HepG2 (cell line): ENCODE results near the gene NEIL1. TPM values are rescaled to one million over a fixed set of nuclear protein-coding genes. Genes with fewer than 3 reads are reported as not detected.

Source experiments
- AGO2 ChIP-seq: fragments of 200-400 bp; formaldehyde crosslinking; optimal IDR thresholded peaks from 2 replicates; pipeline ENCODE3; 2017; ENCODE audit warnings: mild to moderate bottlenecking, low read depth, low read length, moderate library complexity
- ATF7 ChIP-seq, 2 experiments: fragments of 450-650 bp in 1 of 2; sonication (generic) in 1 of 2; formaldehyde crosslinking in 1 of 2; IDR thresholded peaks; 2 replicates each; pipeline versions ENCODE4 v1.4.0 to v1.6.1; 2016 to 2020; ENCODE audit warnings: antibody characterized with exemption in 1 of 2, mild to moderate bottlenecking in 1 of 2, missing genetic modification reagents in 1 of 2
- DNMT3B ChIP-seq: conservative IDR thresholded peaks from 2 replicates; pipeline ENCODE4 v1.6.1; 2016; ENCODE audit warnings: missing biosample characterization, control low read depth
- EEA1 ChIP-seq: sonication (generic); formaldehyde crosslinking; IDR thresholded peaks from 2 replicates; pipeline ENCODE4 v1.5.1; 2020; ENCODE audit warnings: mild to moderate bottlenecking, missing genetic modification reagents, borderline replicate concordance
- FLYWCH1 ChIP-seq: sonication (generic); formaldehyde crosslinking; IDR thresholded peaks from 2 replicates; pipeline ENCODE4 v1.8.1; 2023; ENCODE audit warnings: mild to moderate bottlenecking, missing genetic modification reagents
- HNF4A ChIP-seq: sonication (generic); formaldehyde crosslinking; IDR thresholded peaks from 2 replicates; pipeline ENCODE4 v1.4.0; 2020; ENCODE audit warnings: missing genetic modification reagents
- JUN ChIP-seq: sonication (generic); formaldehyde crosslinking; IDR thresholded peaks from 2 replicates; pipeline ENCODE4 v1.4.0; 2020; ENCODE audit warnings: mild to moderate bottlenecking, missing genetic modification reagents
- NCOR1 ChIP-seq: fragments of 200-600 bp; sonication (generic); IDR thresholded peaks from 2 replicates; pipeline ENCODE4 v1.7.0; 2017; ENCODE audit warnings: antibody characterized with exemption, low read length, borderline replicate concordance
- PCBP2 ChIP-seq: fragments of 200-400 bp; formaldehyde crosslinking; optimal IDR thresholded peaks from 2 replicates; pipeline ENCODE3; 2018; ENCODE audit warnings: low read length, low read depth; ENCODE audit not compliant: poor library complexity, severe bottlenecking
- SNRNP70 ChIP-seq: fragments of 200-400 bp; formaldehyde crosslinking; IDR thresholded peaks from 2 replicates; pipeline ENCODE4 v1.6.1; 2017; ENCODE audit warnings: mild to moderate bottlenecking, low read depth, low read length, moderate library complexity
- TARDBP ChIP-seq: sonication (generic); formaldehyde crosslinking; IDR thresholded peaks from 2 replicates; pipeline ENCODE4 v1.8.0; 2022; ENCODE audit warnings: mild to moderate bottlenecking, missing genetic modification reagents
- ZNF235 ChIP-seq: sonication (generic); formaldehyde crosslinking; IDR thresholded peaks from 2 replicates; pipeline ENCODE4 v1.8.1; 2023; ENCODE audit warnings: mild to moderate bottlenecking, missing genetic modification reagents, borderline replicate concordance
- ZNF263 ChIP-seq: sonication (generic); formaldehyde crosslinking; IDR thresholded peaks from 2 replicates; pipeline ENCODE4 v1.4.0; 2020; ENCODE audit warnings: missing genetic modification reagents
- ZNF350 ChIP-seq: sonication (generic); formaldehyde crosslinking; IDR thresholded peaks from 2 replicates; pipeline ENCODE4 v1.4.0; 2020; ENCODE audit warnings: mild to moderate bottlenecking, low read depth, missing genetic modification reagents, borderline replicate concordance
- ZNF484 ChIP-seq: sonication (generic); formaldehyde crosslinking; IDR thresholded peaks from 2 replicates; pipeline ENCODE4 v1.5.1; 2020; ENCODE audit warnings: mild to moderate bottlenecking, low read depth, missing genetic modification reagents, borderline replicate concordance
- ZNF713 ChIP-seq: sonication (generic); formaldehyde crosslinking; IDR thresholded peaks from 2 replicates; pipeline ENCODE4 v1.4.0; 2020; ENCODE audit warnings: mild to moderate bottlenecking, missing genetic modification reagents
- ZNF777 ChIP-seq: sonication (generic); formaldehyde crosslinking; IDR thresholded peaks from 2 replicates; pipeline ENCODE4 v1.4.0; 2020; ENCODE audit warnings: missing genetic modification reagents
- ZNF841 ChIP-seq: sonication (generic); formaldehyde crosslinking; IDR thresholded peaks from 2 replicates; pipeline ENCODE4 v1.8.1; 2023; ENCODE audit warnings: missing genetic modification reagents, borderline replicate concordance
- polyA plus RNA-seq, 8 experiments: library from polyadenylated mRNA; depleted of rRNA in 3 of 8; stranded (reverse) in 7 of 8; unstranded in 1 of 8; fragments of >200 nt; fragmentation: Illumina TruSeq in 4 of 8; extraction: Trizol in 4 of 8; gene quantifications; 2 replicates each; pipeline versions ENCODE4 v1.2.1 to v1.2.3, GENCODE V29; 2011 to 2016; ENCODE audit warnings: low read depth in 4 of 8, missing spikeins in 1 of 8, mixed read lengths in 1 of 8; ENCODE audit not compliant: insufficient read depth in 1 of 8
- total RNA-seq, 5 experiments: library from RNA; depleted of rRNA; stranded (reverse); fragments of >200 nt; fragmentation: Illumina TruSeq; extraction: Trizol; gene quantifications; 2 replicates each; pipeline ENCODE4 v1.2.3, GENCODE V29; 2016; ENCODE audit warnings: low read depth in 1 of 5
- TF ChIP-seq, protein P1 (sequence below): sonication (generic); formaldehyde crosslinking; IDR thresholded peaks from 2 replicates; pipeline ENCODE4 v1.4.0; 2020; ENCODE audit warnings: missing genetic modification reagents
- TF ChIP-seq, protein P2 (sequence below): sonication (generic); formaldehyde crosslinking; IDR thresholded peaks from 2 replicates; pipeline ENCODE4 v1.4.0; 2020; ENCODE audit warnings: missing genetic modification reagents, borderline replicate concordance
- TF ChIP-seq, protein P3 (sequence below): IDR thresholded peaks from 2 replicates; pipeline ENCODE4 v1.6.1; 2016; ENCODE audit warnings: missing compliant biosample characterization, missing genetic modification reagents, borderline replicate concordance

Gene NEIL1
- total and polyA plus RNA-seq, 2 of the 13 experiments (the other 11 are each of a cell fraction or from before 2014, with no cell fraction given) = 10.4 to 15.5 TPM

DNA sequence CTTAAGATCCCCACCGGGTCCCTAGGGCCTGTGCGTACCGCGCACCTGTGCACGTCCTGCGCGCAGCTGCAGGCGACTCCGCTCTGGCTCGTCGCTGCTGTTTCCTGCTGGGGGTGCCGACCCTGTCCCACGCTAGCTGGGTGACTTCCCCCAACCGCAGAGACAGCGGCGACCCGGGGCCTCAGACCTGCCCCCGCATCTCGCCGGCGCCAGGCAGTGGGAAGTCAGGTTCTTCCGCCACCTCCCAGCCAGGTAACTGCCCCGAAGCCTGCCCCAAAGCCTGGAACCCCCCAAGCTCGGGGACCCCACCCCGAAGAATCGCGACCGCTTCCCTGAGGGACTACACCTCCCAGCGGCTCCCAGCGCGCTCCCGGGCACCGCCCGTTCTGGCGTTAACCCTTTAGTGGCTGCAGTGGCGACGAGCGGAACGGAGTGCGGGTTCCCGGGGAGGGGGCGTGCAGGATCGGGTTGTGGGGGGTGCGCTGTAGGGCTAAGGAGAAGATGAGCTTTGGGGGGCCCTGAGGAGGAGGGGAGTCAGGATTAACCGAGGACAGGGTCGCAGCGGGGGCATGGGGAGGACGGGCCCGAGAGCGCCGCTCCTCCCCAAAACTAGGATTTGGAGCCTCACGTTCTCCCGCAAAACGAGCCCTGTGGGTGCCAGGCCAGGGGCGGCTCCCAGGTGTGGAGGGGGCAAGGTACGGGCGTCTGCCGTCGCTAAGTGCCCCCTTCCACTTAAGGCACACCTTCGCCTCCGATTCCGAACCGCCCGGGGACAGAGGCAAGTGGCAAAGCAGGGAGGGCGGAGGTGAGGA, 589 bp downstream of the NEIL1 start (continued):
- TF ChIP-seq PCBP2 (peak; percentile 8), ZNF350 (CRISPR knock-in tag) (peak; percentile 82), FLYWCH1 (no peak), DNMT3B (CRISPR knock-in tag) (no peak), AGO2 (peak; percentile 42), ZNF777 (CRISPR knock-in tag) (peak; percentile 86), EEA1 (CRISPR knock-in tag) (no peak), ZNF713 (no peak), ZNF263 (peak; percentile 97), ZNF235 (peak; percentile 68; the same call in 1 of the 2 replicates), ATF7 (IDR thresholded peaks at IDR 0.05) (no peak), ATF7 (CRISPR knock-in tag; IDR thresholded peaks at IDR 0.05) (peak; percentile 32; the same call in 1 of the 2 replicates), SNRNP70 (no peak), ZNF484 (CRISPR knock-in tag) (0 out of 2 replicates have a peak, but pooled peaks have one; percentile 23), NCOR1 (no peak), HNF4A (CRISPR knock-in tag) (no peak), TARDBP (CRISPR knock-in tag) (peak; percentile 76), ZNF841 (CRISPR knock-in tag) (no peak), JUN (CRISPR knock-in tag) (no peak)
- TF ChIP-seq, protein P1, sequence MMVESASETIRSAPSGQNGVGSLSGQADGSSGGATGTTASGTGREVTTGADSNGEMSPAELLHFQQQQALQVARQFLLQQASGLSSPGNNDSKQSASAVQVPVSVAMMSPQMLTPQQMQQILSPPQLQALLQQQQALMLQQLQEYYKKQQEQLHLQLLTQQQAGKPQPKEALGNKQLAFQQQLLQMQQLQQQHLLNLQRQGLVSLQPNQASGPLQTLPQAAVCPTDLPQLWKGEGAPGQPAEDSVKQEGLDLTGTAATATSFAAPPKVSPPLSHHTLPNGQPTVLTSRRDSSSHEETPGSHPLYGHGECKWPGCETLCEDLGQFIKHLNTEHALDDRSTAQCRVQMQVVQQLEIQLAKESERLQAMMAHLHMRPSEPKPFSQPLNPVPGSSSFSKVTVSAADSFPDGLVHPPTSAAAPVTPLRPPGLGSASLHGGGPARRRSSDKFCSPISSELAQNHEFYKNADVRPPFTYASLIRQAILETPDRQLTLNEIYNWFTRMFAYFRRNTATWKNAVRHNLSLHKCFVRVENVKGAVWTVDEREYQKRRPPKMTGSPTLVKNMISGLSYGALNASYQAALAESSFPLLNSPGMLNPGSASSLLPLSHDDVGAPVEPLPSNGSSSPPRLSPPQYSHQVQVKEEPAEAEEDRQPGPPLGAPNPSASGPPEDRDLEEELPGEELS (CRISPR knock-in tag) = no peak; the same call in 1 of the 2 replicates
- TF ChIP-seq, protein P2, sequence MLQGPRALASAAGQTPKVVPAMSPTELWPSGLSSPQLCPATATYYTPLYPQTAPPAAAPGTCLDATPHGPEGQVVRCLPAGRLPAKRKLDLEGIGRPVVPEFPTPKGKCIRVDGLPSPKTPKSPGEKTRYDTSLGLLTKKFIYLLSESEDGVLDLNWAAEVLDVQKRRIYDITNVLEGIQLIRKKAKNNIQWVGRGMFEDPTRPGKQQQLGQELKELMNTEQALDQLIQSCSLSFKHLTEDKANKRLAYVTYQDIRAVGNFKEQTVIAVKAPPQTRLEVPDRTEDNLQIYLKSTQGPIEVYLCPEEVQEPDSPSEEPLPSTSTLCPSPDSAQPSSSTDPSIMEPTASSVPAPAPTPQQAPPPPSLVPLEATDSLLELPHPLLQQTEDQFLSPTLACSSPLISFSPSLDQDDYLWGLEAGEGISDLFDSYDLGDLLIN (CRISPR knock-in tag) = no peak
- TF ChIP-seq, protein P3, sequence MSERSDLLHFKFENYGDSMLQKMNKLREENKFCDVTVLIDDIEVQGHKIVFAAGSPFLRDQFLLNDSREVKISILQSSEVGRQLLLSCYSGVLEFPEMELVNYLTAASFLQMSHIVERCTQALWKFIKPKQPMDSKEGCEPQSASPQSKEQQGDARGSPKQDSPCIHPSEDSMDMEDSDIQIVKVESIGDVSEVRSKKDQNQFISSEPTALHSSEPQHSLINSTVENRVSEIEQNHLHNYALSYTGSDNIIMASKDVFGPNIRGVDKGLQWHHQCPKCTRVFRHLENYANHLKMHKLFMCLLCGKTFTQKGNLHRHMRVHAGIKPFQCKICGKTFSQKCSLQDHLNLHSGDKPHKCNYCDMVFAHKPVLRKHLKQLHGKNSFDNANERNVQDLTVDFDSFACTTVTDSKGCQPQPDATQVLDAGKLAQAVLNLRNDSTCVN = no peak
